ENCODE data around the gene USP36.

- TF ChIP-seq CTCF (IDR thresholded peaks at IDR 0.05) (no peak), POLR2AphosphoS5 (IDR thresholded peaks at IDR 0.05) (no peak)
Observed at GRCh38 chr17:78839235-78839761, 1.3 kb downstream of the USP36 start.
